ENCODE data around the gene ETV2. TPM values are rescaled to one million over a fixed set of nuclear protein-coding genes. Genes with fewer than 3 reads are reported as not detected.

The ETV2 gene, protein sequence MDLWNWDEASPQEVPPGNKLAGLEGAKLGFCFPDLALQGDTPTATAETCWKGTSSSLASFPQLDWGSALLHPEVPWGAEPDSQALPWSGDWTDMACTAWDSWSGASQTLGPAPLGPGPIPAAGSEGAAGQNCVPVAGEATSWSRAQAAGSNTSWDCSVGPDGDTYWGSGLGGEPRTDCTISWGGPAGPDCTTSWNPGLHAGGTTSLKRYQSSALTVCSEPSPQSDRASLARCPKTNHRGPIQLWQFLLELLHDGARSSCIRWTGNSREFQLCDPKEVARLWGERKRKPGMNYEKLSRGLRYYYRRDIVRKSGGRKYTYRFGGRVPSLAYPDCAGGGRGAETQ
- total RNA-seq = 0.65 TPM in 1 of 2 replicates, not detected in the other

DNA sequence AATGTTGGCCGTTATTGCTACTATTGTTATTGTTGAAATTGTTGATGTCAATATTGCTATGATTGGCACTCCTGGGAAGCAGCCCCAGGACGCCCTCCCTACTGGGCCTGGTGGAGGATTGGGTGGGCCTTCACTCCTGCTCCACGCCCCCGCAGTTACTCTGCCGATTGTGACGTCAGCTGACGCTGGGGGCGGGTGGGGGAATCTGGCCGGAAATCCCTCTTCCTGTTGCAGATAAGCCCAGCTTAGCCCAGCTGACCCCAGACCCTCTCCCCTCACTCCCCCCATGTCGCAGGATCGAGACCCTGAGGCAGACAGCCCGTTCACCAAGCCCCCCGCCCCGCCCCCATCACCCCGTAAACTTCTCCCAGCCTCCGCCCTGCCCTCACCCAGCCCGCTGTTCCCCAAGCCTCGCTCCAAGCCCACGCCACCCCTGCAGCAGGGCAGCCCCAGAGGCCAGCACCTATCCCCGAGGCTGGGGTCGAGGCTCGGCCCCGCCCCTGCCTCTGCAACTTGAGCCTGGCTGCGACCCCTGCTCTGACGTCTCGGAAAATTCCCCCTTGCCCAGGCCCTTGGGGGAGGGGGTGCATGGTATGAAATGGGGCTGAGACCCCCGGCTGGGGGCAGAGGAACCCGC, at the start of gene ETV2:
Gene ETV2 (plus strand): TSS at position 231 of the 637 bp plus-strand sequence. CDS start 716 bp downstream, outside the sequence.

DNA sequence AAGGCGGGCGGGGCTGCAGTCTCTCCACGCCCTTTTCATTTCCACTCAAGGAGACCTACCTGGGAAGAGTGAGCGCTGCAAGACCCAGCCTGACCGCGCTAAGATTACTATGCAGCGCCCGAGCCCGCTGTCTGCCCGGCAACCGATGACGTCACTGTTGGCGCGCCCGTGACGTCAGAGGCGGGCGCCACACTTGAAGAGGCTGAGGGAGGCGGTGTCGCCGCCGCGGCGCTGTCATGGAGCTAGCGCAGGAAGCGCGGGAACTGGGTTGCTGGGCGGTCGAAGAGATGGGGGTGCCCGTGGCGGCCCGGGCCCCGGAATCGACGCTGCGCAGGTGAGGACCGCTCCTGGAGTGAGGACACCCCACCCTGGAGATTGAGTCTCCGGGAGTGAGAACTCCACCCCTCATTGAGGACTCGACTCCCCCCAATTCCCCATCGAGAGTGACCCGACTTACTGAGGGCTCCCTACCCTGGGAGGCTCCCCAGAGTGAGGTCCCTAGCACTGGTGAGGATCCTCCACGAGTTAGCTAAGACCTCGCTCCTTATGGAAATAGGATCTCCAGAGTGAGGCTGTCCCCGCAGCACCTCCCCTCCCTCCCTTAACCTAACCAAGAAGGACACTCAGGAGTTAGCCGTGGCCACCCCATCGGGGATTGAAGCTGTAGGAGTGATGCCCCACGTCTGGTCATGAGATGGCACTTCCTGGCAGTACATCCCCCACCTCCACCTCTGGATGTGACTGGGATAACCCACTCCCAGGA, 28.8 kb upstream of the ETV2 start, which contains the start of gene HAUS5:
Gene HAUS5 (plus strand): TSS at position 177 of the 763 bp plus-strand sequence. CDS start 60 bp downstream, at position 237.

DNA sequence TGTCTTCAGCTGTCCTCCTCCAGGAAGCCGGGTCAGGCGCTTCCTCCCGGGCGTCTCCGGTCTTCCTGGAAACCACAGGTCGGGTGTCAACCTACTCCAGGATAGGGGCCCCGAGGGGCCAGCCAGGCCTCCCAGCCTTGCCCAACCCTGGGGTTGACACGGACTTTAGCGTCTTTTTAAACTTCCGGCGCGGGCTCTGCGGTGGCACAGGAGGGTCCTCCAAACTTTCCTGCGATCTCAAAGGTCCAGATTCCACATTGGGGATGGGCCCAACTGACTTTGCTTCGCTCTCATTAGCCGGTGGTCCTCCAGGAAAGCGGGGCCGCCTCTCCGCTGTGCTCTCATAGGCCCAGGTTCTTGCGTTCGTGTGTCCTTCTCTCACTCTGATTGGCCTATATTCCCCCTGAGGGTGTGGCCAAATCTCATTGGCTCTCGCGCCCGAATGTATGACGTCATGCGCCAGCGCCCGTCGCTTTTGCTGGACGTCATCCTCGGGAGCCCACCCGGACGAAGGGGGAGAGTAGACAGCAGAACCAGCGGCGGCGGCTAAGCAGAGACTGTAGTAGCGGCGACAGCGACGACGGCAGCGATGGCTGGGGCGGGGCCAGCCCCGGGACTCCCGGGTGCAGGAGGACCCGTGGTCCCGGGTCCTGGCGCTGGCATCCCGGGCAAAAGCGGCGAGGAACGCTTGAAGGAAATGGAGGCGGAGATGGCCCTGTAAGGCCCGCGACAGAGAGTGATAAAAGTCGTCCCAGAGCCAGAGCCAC, 12.8 kb upstream of the ETV2 start, which contains the start of gene RBM42:
Gene RBM42 (plus strand): TSS at position 472 of the 767 bp plus-strand sequence. CDS start 118 bp downstream, at position 590.

DNA sequence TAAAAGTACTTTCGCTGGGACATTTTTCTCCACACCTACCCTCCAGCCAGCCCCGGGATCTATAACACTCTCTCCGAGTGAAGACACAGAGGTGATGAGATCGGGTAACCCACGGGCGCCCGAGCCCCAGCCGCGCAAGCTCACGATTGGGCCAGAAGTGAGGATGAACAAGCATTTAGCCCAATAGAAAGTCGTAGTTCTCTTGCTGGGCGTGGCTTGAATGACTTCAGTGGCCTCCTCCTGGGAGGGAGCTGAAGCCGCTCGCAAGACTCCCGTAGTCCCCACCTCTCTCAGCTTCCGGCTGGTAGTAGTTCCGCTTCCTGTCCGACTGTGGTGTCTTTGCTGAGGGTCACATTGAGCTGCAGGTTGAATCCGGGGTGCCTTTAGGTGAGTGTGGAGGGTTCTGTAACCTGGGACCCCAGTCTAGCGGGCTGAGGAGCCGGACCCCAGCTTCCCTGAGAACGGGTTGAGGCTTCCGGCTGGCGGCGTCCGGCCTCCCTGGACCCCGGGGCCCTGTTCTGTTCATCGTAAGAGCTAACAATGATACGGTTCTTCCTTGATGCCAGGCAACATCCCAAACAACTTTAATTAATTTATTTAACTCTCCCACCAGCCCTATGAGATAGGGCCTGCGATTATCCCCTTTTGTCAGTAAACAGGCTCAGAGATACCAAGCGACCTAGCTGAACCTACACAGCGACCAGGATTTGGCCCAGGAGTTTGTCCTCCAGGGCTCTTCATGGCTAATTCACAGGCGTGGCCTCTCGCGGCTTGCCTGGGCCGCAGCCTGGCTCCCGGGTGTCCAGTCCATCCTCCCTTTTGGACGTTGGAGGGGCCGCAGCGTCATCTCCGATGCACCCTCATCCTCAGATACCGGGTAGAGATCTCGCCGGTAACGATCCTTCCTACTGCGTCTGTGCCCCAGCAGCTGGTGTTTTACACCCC, 6.7 kb downstream of the ETV2 start, which contains the start of gene COX6B1:
Gene COX6B1 (plus strand): TSS at position 307 of the 945 bp plus-strand sequence. CDS start 2,921 bp downstream, outside the sequence.

DNA sequence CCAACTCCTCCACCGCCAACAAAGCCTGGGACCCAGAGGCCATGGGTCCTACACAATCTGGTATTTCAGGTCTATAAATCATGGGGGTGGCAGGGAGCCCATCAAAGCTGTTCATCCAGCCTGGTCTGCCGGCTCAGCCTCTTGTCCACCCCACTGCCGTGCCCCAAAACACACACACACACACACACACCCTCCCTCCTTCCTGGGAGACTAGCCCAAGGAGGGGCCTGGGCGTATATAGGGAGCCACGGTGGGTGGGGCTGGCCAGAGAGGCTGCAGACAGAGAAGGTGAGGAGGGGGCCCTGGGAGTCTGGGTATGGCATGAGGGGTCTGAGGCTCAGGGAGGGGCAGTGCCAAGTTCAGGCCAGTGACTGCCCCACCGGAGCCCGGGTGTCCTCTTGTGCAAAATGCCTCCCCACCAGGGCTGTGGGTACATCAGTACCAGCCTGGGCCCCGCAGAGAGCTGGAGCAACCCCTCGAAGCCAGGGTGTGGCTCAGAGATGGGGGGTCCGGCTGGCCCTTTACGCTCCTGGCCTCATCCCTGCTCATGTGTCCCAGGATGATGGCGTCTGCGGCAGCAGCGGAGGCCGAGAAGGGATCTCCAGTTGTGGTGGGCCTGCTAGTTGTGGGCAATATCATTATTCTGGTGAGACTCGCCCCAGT, 24.8 kb downstream of the ETV2 start, which contains the start of gene UPK1A:
Gene UPK1A (plus strand): TSS at position 267 of the 663 bp plus-strand sequence. CDS start 296 bp downstream, at position 563.

Other genes starting within 250 kb of the ETV2 start
- not detected in 2 replicates for gene FFAR2, start 193.5 kb upstream of the ETV2 start, total RNA-seq
- not detected in 2 replicates for gene KRTDAP, start 151.3 kb upstream of the ETV2 start, total RNA-seq
- gene DMKN, start 128.1 kb upstream of the ETV2 start, total RNA-seq = 5.2 and 9.2 TPM in 2 replicates
- 0.65 and 1.6 TPM in 2 replicates for gene SBSN, start 113.4 kb upstream of the ETV2 start, total RNA-seq
- not detected in 2 replicates for gene GAPDHS, start 108.3 kb upstream of the ETV2 start, total RNA-seq
- gene TMEM147, start 96.1 kb upstream of the ETV2 start, total RNA-seq = 46.4 and 51.9 TPM in 2 replicates
- not detected in 2 replicates for gene ATP4A, start 78.1 kb upstream of the ETV2 start, total RNA-seq
- gene PMIS2, start 55.6 kb upstream of the ETV2 start, total RNA-seq = not detected in 2 replicates
- 4.1 and 5.4 TPM in 2 replicates for gene HAUS5, start 29.0 kb upstream of the ETV2 start, total RNA-seq
- gene RBM42, start 12.7 kb upstream of the ETV2 start, total RNA-seq = 41.4 and 46.0 TPM in 2 replicates
- gene COX6B1, start 6.6 kb downstream of the ETV2 start, total RNA-seq = 153 and 283 TPM in 2 replicates
- not detected in 2 replicates for gene UPK1A, start 24.8 kb downstream of the ETV2 start, total RNA-seq
- gene ZBTB32, start 62.8 kb downstream of the ETV2 start, total RNA-seq = not detected in 2 replicates
- gene KMT2B, start 76.3 kb downstream of the ETV2 start, total RNA-seq = 6.6 and 9.1 TPM in 2 replicates
- 0.73 and 0.97 TPM in 2 replicates for gene IGFLR1, start 100.7 kb downstream of the ETV2 start, total RNA-seq
- gene U2AF1L4, start 103.7 kb downstream of the ETV2 start, total RNA-seq = 6.8 and 7.2 TPM in 2 replicates
- 6.5 and 8.9 TPM in 2 replicates for gene PSENEN, start 103.9 kb downstream of the ETV2 start, total RNA-seq
- gene LIN37, start 106.8 kb downstream of the ETV2 start, total RNA-seq = 11.4 and 14.7 TPM in 2 replicates
- 13.6 and 14.8 TPM in 2 replicates for gene HSPB6, start 115.3 kb downstream of the ETV2 start, total RNA-seq
- gene PROSER3, start 116.4 kb downstream of the ETV2 start, total RNA-seq = 10.2 and 10.6 TPM in 2 replicates
- 3.0 and 6.8 TPM in 2 replicates for gene ARHGAP33, start 133.8 kb downstream of the ETV2 start, total RNA-seq
- gene PRODH2, start 171.1 kb downstream of the ETV2 start, total RNA-seq = not detected in 2 replicates
- gene NPHS1, start 210.8 kb downstream of the ETV2 start, total RNA-seq = not detected in 2 replicates
- gene KIRREL2, start 215.2 kb downstream of the ETV2 start, total RNA-seq = not detected in 2 replicates
- gene APLP1, start 226.8 kb downstream of the ETV2 start, total RNA-seq = 13.8 and 16.4 TPM in 2 replicates

Measured in hair follicle dermal papilla cell (primary cell).